SK-N-SH (cell line): ENCODE data around the gene AHNAK. TPM values are rescaled to one million over a fixed set of nuclear protein-coding genes. Genes with fewer than 3 reads are reported as not detected.

ENCODE experiments used
- CTCF ChIA-PET: fragments of 300-600, 350-600 bp; formaldehyde crosslinking; extraction: SDS; loops from one replicate; lab custom pipeline; 2021; lab: Yijun Ruan, JAX
- POLR2A ChIA-PET: fragments of 350-600 bp; sonication (Branson Sonifier 250); formaldehyde crosslinking; extraction: SDS; loops from one replicate; lab custom pipeline; 2020; ENCODE audit warnings: antibody characterized with exemption, inconsistent platforms; lab: Yijun Ruan, JAX
- DNase-seq: peaks from one replicate; pipeline ENCODE4 v3.0.0; 2012
- H2AFZ ChIP-seq: fragments of 200-600 bp; sonication (generic); 2 replicates; pipeline ENCODE4 v1.8.1; 2016; ENCODE audit warnings: antibody characterized with exemption, mild to moderate bottlenecking, low read depth
- H3F3A ChIP-seq: fragments of 200-600 bp; sonication (generic); replicated peaks from 2 replicates; pipeline ENCODE3; 2016; ENCODE audit warnings: antibody characterized with exemption, mild to moderate bottlenecking; ENCODE audit not compliant: insufficient read depth
- H3K27ac ChIP-seq, 2 experiments: fragments of 200-500 bp in 1 of 2; fragments of 200-600 bp in 1 of 2; sonication (Bioruptor generic) in 1 of 2; sonication (generic), shearing (Covaris generic) in 1 of 2; 2 replicates each; pipeline versions ENCODE4 v1.5.1 to v1.6.1; 2014 to 2016; ENCODE audit warnings: low read depth in 2 of 2, inconsistent platforms in 1 of 2, low read length in 1 of 2, mild to moderate bottlenecking in 1 of 2, mixed read lengths in 1 of 2
- H3K27me3 ChIP-seq: fragments of 200-600 bp; sonication (generic), shearing (Covaris generic); 2 replicates; pipeline ENCODE4 v1.6.1; 2016; ENCODE audit warnings: mixed run types; ENCODE audit not compliant: insufficient read depth
- H3K36me3 ChIP-seq, 2 experiments: fragments of 200-500 bp in 1 of 2; fragments of 200-600 bp in 1 of 2; sonication (Bioruptor generic) in 1 of 2; sonication (generic) in 1 of 2; replicated peaks in 1 of 2; 2 replicates each; pipeline versions ENCODE3 to v1.5.1; 2014 to 2016; ENCODE audit warnings: low read length in 1 of 2, mild to moderate bottlenecking in 1 of 2; ENCODE audit not compliant: insufficient read depth in 2 of 2, control insufficient read depth in 1 of 2
- H3K4me1 ChIP-seq, 2 experiments: fragments of 200-500 bp in 1 of 2; fragments of 200-600 bp in 1 of 2; sonication (Bioruptor generic) in 1 of 2; sonication (generic), shearing (Covaris generic) in 1 of 2; 2 replicates each; pipeline versions ENCODE4 v1.5.1 to v1.6.1; 2014 to 2016; ENCODE audit warnings: low read depth in 1 of 2, low read length in 1 of 2, mixed run types in 1 of 2; ENCODE audit not compliant: insufficient read depth in 2 of 2, control insufficient read depth in 1 of 2
- H3K4me2 ChIP-seq: fragments of 200-600 bp; sonication (generic), shearing (Covaris generic); 2 replicates; pipeline ENCODE4 v1.6.1; 2017; ENCODE audit warnings: mixed run types
- H3K4me3 ChIP-seq, 2 experiments: fragments of 200-500 bp in 1 of 2; fragments of 200-600 bp in 1 of 2; sonication (Bioruptor generic) in 1 of 2; sonication (generic), shearing (Covaris generic) in 1 of 2; 2 replicates each; pipeline versions ENCODE4 v1.5.1 to v1.8.1; 2014 to 2016; ENCODE audit warnings: low read depth in 2 of 2, inconsistent platforms in 1 of 2, low read length in 1 of 2, mild to moderate bottlenecking in 1 of 2, mixed read lengths in 1 of 2, moderate library complexity in 1 of 2
- H3K79me2 ChIP-seq: fragments of 200-600 bp; sonication (generic); 2 replicates; pipeline ENCODE4 v1.8.1; 2017; ENCODE audit warnings: mild to moderate bottlenecking; ENCODE audit not compliant: insufficient read depth
- H3K9ac ChIP-seq: fragments of 200-600 bp; sonication (generic); 2 replicates; pipeline ENCODE4 v1.6.1; 2017; ENCODE audit warnings: mixed run types
- H3K9me2 ChIP-seq: fragments of 200-600 bp; sonication (generic); 2 replicates; pipeline ENCODE4 v1.6.1; 2017; ENCODE audit warnings: mixed run types
- H3K9me3 ChIP-seq: fragments of 200-600 bp; sonication (generic); 2 replicates; pipeline ENCODE4 v1.6.1; 2017; ENCODE audit warnings: mixed run types, mild to moderate bottlenecking, moderate library complexity
- H4K20me1 ChIP-seq: fragments of 200-600 bp; sonication (generic); 2 replicates; pipeline ENCODE4 v1.6.1; 2017; ENCODE audit warnings: mild to moderate bottlenecking, mixed run types; ENCODE audit not compliant: insufficient read depth
- EP300 ChIP-seq, 2 experiments: IDR thresholded peaks; 2 replicates each; pipeline versions ENCODE4 v1.4.0 to v1.6.1; 2012; ENCODE audit warnings: borderline replicate concordance in 1 of 2, low read depth in 1 of 2, low read length in 1 of 2
- GATA2 ChIP-seq: sonication (generic); formaldehyde crosslinking; IDR thresholded peaks from 2 replicates; pipeline ENCODE4 v1.5.0; 2020; ENCODE audit warnings: mild to moderate bottlenecking, missing genetic modification reagents
- IRF3 ChIP-seq: fragments of 150-350 bp; IDR thresholded peaks from 2 replicates; pipeline ENCODE4 v1.6.1; 2016; ENCODE audit warnings: mild to moderate bottlenecking, low read depth, low read length
- PBX3 ChIP-seq: IDR thresholded peaks from 2 replicates; pipeline ENCODE4; 2012
- RCOR1 ChIP-seq: fragments of 150-350 bp; IDR thresholded peaks from 2 replicates; pipeline ENCODE4 v1.6.1; 2017; ENCODE audit warnings: antibody characterized with exemption, low read length
- REST ChIP-seq: IDR thresholded peaks from 2 replicates; pipeline ENCODE4 v1.6.1; 2012; ENCODE audit warnings: mild to moderate bottlenecking, low read depth, low read length, moderate library complexity
- RXRA ChIP-seq: IDR thresholded peaks from 2 replicates; pipeline ENCODE4 v1.4.0; 2012; ENCODE audit warnings: low read depth, mild to moderate bottlenecking, borderline replicate concordance
- TCF12 ChIP-seq: IDR thresholded peaks from 2 replicates; pipeline ENCODE4 v1.4.0; 2012
- USF1 ChIP-seq: IDR thresholded peaks from 2 replicates; pipeline ENCODE4 v1.4.0; 2012; ENCODE audit warnings: low read depth, borderline replicate concordance
- WGBS: methylation state at CpG from one replicate; pipeline ENCODE4 v1.1.6; 2017; ENCODE audit warnings: low lambda C conversion rate; 5-methylcytosine and 5-hydroxymethylcytosine counted together
- polyA plus RNA-seq, 3 experiments: library from polyadenylated mRNA; depleted of rRNA; stranded (reverse); fragments of >200 nt; gene quantifications; 2 replicates each; pipeline ENCODE4 v1.2.3, GENCODE V29; 2012

The AHNAK gene
- polyA plus RNA-seq, 1 of the 3 experiments (the other 2 are of a cell fraction): 57.8 TPM

- TF ChIP-seq REST (no peak), USF1 (no peak), PBX3 (peak; percentile 81), RCOR1 (no peak), IRF3 (no peak), RXRA (no peak), GATA2 (CRISPR knock-in tag) (no peak)
Observed at GRCh38 chr11:62431171-62431901, 115.3 kb downstream of the AHNAK start (continued).

GRCh38 chr11:62430425-62430824 is 116.2 kb downstream of the AHNAK start:
- 86% methylated on average over 3 of the region's 3 CpGs for WGBS
- no peak overlapping the region for H3K9ac ChIP-seq
- no peak for DNase-seq
- CTCF ChIA-PET: interaction anchor here (1.1 to 9.6 kb wide), 2 partner anchors 35 to 110 kb away, joined by 3 to 183 read pairs; no protein-coding TSS in a partner anchor
- peaks cover 18 to 39% of the 10 kb centered on the region in 2 experiments for H3K4me1 ChIP-seq
- H3K27me3 ChIP-seq: no peaks in the 10 kb centered on the region
- no peaks in the 10 kb centered on the region for H3K9me2 ChIP-seq
- no peaks in the 10 kb centered on the region for H3K36me3 ChIP-seq
- H3K4me3 ChIP-seq: no peak overlapping the region
- H3K4me2 ChIP-seq: no peak overlapping the region
- peak overlapping the region in 1 of 2 experiments; percentile 75; a peak in 2 of 4 replicates for H3K27ac ChIP-seq
- H4K20me1 ChIP-seq: no peaks in the 10 kb centered on the region
- H3K79me2 ChIP-seq: no peaks in the 10 kb centered on the region
- POLR2A ChIA-PET: no interaction called here
- peak; percentile 28; the same call in 1 of the 2 replicates for TF ChIP-seq TCF12
- no peak for TF ChIP-seq EP300 (IDR thresholded peaks at IDR 0.05; ENCODE audit: borderline replicate concordance in 1 of 2, low read depth in 1 of 2, low read length in 1 of 2)
- H3K9me3 ChIP-seq: no peaks in the 10 kb centered on the region
- peaks cover 55% of the 10 kb centered on the region for H3F3A ChIP-seq
- no peak overlapping the region for H2AFZ ChIP-seq
